Mononuclear cell (primary cell): ENCODE measurements around the gene NET1. TPM values are rescaled to one million over a fixed set of nuclear protein-coding genes. Genes with fewer than 3 reads are reported as not detected.

ENCODE experiments used
- H3K27me3 ChIP-seq: 2 replicates; pipeline ENCODE4 v1.6.0; 2011; ENCODE audit warnings: low read length, control low read depth; ENCODE audit not compliant: insufficient read depth
- H3K4me1 ChIP-seq: 2 replicates; pipeline ENCODE4 v1.5.1; 2011; ENCODE audit warnings: mild to moderate bottlenecking, low read length, control low read depth; ENCODE audit not compliant: insufficient read depth
- H3K4me3 ChIP-seq: 2 replicates; pipeline ENCODE4 v1.5.1; 2011; ENCODE audit warnings: mild to moderate bottlenecking, low read length, moderate library complexity
- H3K9me3 ChIP-seq: 2 replicates; pipeline ENCODE4 v1.5.1; 2011; ENCODE audit warnings: low read depth, mild to moderate bottlenecking, control low read depth, low read length
- total RNA-seq: library from RNA; depleted of rRNA; stranded (reverse); fragments of >200 nt; gene quantifications from one replicate; pipeline ENCODE4 v1.2.3, GENCODE V29; 2012

The NET1 gene
- total RNA-seq, 1 donor, result 24.6 TPM

GRCh38 chr10:5502061-5502521 is 89.7 kb downstream of the NET1 start:
- Histone ChIP-seq H3K9me3 (no peaks in the 10 kb centered on the region), H3K27me3 (no peaks in the 10 kb centered on the region), H3K4me1 (no peaks in the 10 kb centered on the region), H3K4me3 (no peak overlapping the region)

GRCh38 chr10:5502571-5503476 is 90.5 kb downstream of the NET1 start:
- Histone ChIP-seq H3K9me3 (no peaks in the 10 kb centered on the region), H3K4me3 (no peak overlapping the region), H3K4me1 (no peaks in the 10 kb centered on the region), H3K27me3 (no peaks in the 10 kb centered on the region)

GRCh38 chr10:5503477-5503835 is 91.1 kb downstream of the NET1 start:
- Histone ChIP-seq H3K27me3 (no peaks in the 10 kb centered on the region), H3K4me1 (no peaks in the 10 kb centered on the region), H3K9me3 (no peaks in the 10 kb centered on the region)

GRCh38 chr10:5504146-5505072 is 92.1 kb downstream of the NET1 start:
- no peak overlapping the region for H3K4me3 ChIP-seq
- H3K4me1 ChIP-seq, result no peaks in the 10 kb centered on the region
- H3K27me3 ChIP-seq, result no peaks in the 10 kb centered on the region
- H3K9me3 ChIP-seq, result no peaks in the 10 kb centered on the region

More at GRCh38 chr10:5503477-5503835, 91.1 kb downstream of the NET1 start:
- no peak overlapping the region for H3K4me3 ChIP-seq

GRCh38 chr10:5506246-5506645 is 93.9 kb downstream of the NET1 start:
- Histone ChIP-seq H3K4me3 (no peak overlapping the region), H3K9me3 (no peaks in the 10 kb centered on the region)

GRCh38 chr10:5506751-5507648 is 94.6 kb downstream of the NET1 start:
- Histone ChIP-seq H3K27me3 (no peaks in the 10 kb centered on the region), H3K9me3 (no peaks in the 10 kb centered on the region), H3K4me1 (no peaks in the 10 kb centered on the region), H3K4me3 (no peak overlapping the region)

More at GRCh38 chr10:5506246-5506645, 93.9 kb downstream of the NET1 start:
- Histone ChIP-seq H3K4me1 (no peaks in the 10 kb centered on the region), H3K27me3 (no peaks in the 10 kb centered on the region)

- Histone ChIP-seq H3K4me1 (no peaks in the 10 kb centered on the region), H3K27me3 (no peaks in the 10 kb centered on the region), H3K9me3 (no peaks in the 10 kb centered on the region), H3K4me3 (no peak overlapping the region)
Observed at GRCh38 chr10:5507649-5508131, 95.3 kb downstream of the NET1 start.

- Histone ChIP-seq H3K4me1 (no peaks in the 10 kb centered on the region), H3K9me3 (no peaks in the 10 kb centered on the region), H3K27me3 (no peaks in the 10 kb centered on the region), H3K4me3 (no peak overlapping the region)
Observed at GRCh38 chr10:5508161-5508604, 95.8 kb downstream of the NET1 start.

Other genes starting within 250 kb of the NET1 start
- 0.42 TPM for gene AKR1C8, start 227.4 kb upstream of the NET1 start, total RNA-seq
- gene AKR1C4, start 215.7 kb upstream of the NET1 start, total RNA-seq, result 0.21 TPM
- gene UCN3, start 47.6 kb upstream of the NET1 start, total RNA-seq, result not detected
- gene TUBAL3, start 7.7 kb upstream of the NET1 start, total RNA-seq, result not detected
- not detected for gene CALML5, start 87.0 kb downstream of the NET1 start, total RNA-seq
- not detected for gene CALML3, start 112.4 kb downstream of the NET1 start, total RNA-seq